ENCODE data around the gene TNNI2.

The TNNI2 gene

GRCh38 chr11:1847006-1847735 lies 8.4 kb downstream of the TNNI2 start:
- DNase-seq, result no peak

- no peak for DNase-seq
Observed at GRCh38 chr11:1847926-1848639, 9.3 kb downstream of the TNNI2 start.

GRCh38 chr11:1848640-1849430 lies 10.1 kb downstream of the TNNI2 start:
- no peak for DNase-seq

GRCh38 chr11:1851468-1852180 lies 12.8 kb downstream of the TNNI2 start:
- DNase-seq, result no peak

- DNase-seq, result no peak
Observed at GRCh38 chr11:1852271-1852876, 13.6 kb downstream of the TNNI2 start.

- no peak for DNase-seq
Observed at GRCh38 chr11:1852877-1853276, 14.1 kb downstream of the TNNI2 start, which contains the start of gene LSP1. Gene LSP1 (plus strand): TSS chr11:1853084. CDS start chr11:1853145, 61 bp downstream.

GRCh38 chr11:1853376-1854131 lies 14.8 kb downstream of the TNNI2 start:
- DNase-seq, result no peak

- DNase-seq, result no peak
Observed at GRCh38 chr11:1854132-1854948, 15.6 kb downstream of the TNNI2 start.

- DNase-seq, result no peak
Observed at GRCh38 chr11:1854949-1855885, 16.4 kb downstream of the TNNI2 start.

- no peak for DNase-seq
Observed at GRCh38 chr11:1855886-1856265, 17.1 kb downstream of the TNNI2 start.

GRCh38 chr11:1856306-1857005 lies 17.7 kb downstream of the TNNI2 start:
- DNase-seq, result no peak

GRCh38 chr11:1857064-1857463 lies 18.3 kb downstream of the TNNI2 start:
- no peak for DNase-seq

GRCh38 chr11:1858154-1858553 lies 19.4 kb downstream of the TNNI2 start:
- DNase-seq, result no peak

- DNase-seq, result no peak
Observed at GRCh38 chr11:1858576-1858975, 19.8 kb downstream of the TNNI2 start.

- no peak for DNase-seq
Observed at GRCh38 chr11:1859004-1859403, 20.2 kb downstream of the TNNI2 start.

- no peak for DNase-seq
Observed at GRCh38 chr11:1860108-1860507, 21.3 kb downstream of the TNNI2 start.

- DNase-seq, result no peak
Observed at GRCh38 chr11:1861435-1862411, 22.9 kb downstream of the TNNI2 start.

Data from NCI-H1092 treated with DMSO at 0.1 percent for 48 hours (cell line).